K562 (cell line): ENCODE data around the gene YPEL2. TPM values are rescaled to one million over a fixed set of nuclear protein-coding genes. Genes with fewer than 3 reads are reported as not detected.

Experiments used
- ATAC-seq: fragments of 200-7000 bp; cut with Tn5 transposase; 3 replicates; pipeline ENCODE4 v1.9.1; 2020; ENCODE audit warnings: moderate library complexity
- BruUV-seq: library from RNA; stranded (reverse); fragments of 400-500 nt; replicated peaks from 2 replicates; lab custom pipeline; 2021; lab: Mats Ljungman, UMichigan
- CTCF ChIA-PET: fragments of 300-600 bp; formaldehyde crosslinking; extraction: SDS; loops from one replicate; lab custom pipeline; 2021; ENCODE audit warnings: low intra/inter-chr PET ratio; lab: Yijun Ruan, JAX
- POLR2A ChIA-PET: fragments of 300-600, 350-650 bp; sonication (Branson Sonifier 250); formaldehyde crosslinking; extraction: SDS; loops from one replicate; lab custom pipeline; 2021; ENCODE audit warnings: antibody characterized with exemption, inconsistent platforms; lab: Yijun Ruan, JAX
- DNase-seq, 4 experiments: peaks; one replicate each; pipeline versions ENCODE4 v3.0.0 to v3.0.0-alpha.2; 2011 to 2018; ENCODE audit warnings: low spot score in 3 of 4, mixed read lengths in 3 of 4; ENCODE audit errors: extremely low read depth in 1 of 4
- FAIRE-seq: peaks from 2 replicates; lab custom pipeline; 2011; peaks lifted over from hg19 to GRCh38; lab: Jason Lieb, UNC
- H2AFZ ChIP-seq: 2 replicates; pipeline ENCODE4 v1.6.0; 2011; ENCODE audit warnings: low read depth, low read length, control low read depth, inconsistent platforms
- H3K27ac ChIP-seq: fragments of 200-600 bp; 3 replicates; pipeline ENCODE4 v1.8.0; 2011; ENCODE audit warnings: low read depth, mild to moderate bottlenecking, control low read depth, inconsistent platforms, low read length, moderate library complexity, mixed read lengths; ENCODE audit errors: extremely low read depth
- H3K27me3 ChIP-seq, 2 experiments: fragments of 300-600 bp in 1 of 2; 2 replicates in 1 of 2; 3 replicates in 1 of 2; pipeline versions ENCODE4 v1.6.0 to v1.8.0; 2011; ENCODE audit warnings: inconsistent platforms in 2 of 2, low read length in 2 of 2, mild to moderate bottlenecking in 1 of 2, mixed read lengths in 1 of 2, moderate library complexity in 1 of 2; ENCODE audit not compliant: control insufficient read depth in 2 of 2, insufficient read depth in 2 of 2
- H3K36me3 ChIP-seq: fragments of 300-600 bp; 3 replicates; pipeline ENCODE4 v1.8.0; 2011; ENCODE audit warnings: mild to moderate bottlenecking, low read length, inconsistent platforms; ENCODE audit not compliant: control insufficient read depth, insufficient read depth
- H3K4me1 ChIP-seq, 2 experiments: fragments of 200-600 bp in 1 of 2; replicated peaks in 1 of 2; 2 replicates in 1 of 2; 3 replicates in 1 of 2; pipeline versions ENCODE4 v1.5.1 to v1.8.0; 2011; ENCODE audit warnings: inconsistent platforms in 2 of 2, low read length in 2 of 2, mild to moderate bottlenecking in 1 of 2, mixed read lengths in 1 of 2, moderate library complexity in 1 of 2; ENCODE audit not compliant: control insufficient read depth in 2 of 2, insufficient read depth in 2 of 2
- H3K4me2 ChIP-seq: 2 replicates; pipeline ENCODE4 v1.6.1; 2011; ENCODE audit warnings: low read length, control low read depth, inconsistent platforms, mixed read lengths; ENCODE audit not compliant: insufficient read depth
- H3K4me3 ChIP-seq: fragments of 200-600 bp; sonication (generic), shearing (Covaris generic); 2 replicates; pipeline ENCODE4 v1.5.1; 2016; ENCODE audit warnings: control low read depth, inconsistent platforms
- H3K79me2 ChIP-seq: fragments of 200-600 bp; 3 replicates; pipeline ENCODE4 v1.8.0; 2011; ENCODE audit warnings: low read length, inconsistent platforms; ENCODE audit not compliant: control insufficient read depth, insufficient read depth
- H3K9ac ChIP-seq, 2 experiments: 2 replicates each; pipeline versions ENCODE4 v1.6.0 to v1.6.1; 2011; ENCODE audit warnings: low read depth in 2 of 2, low read length in 2 of 2, control low read depth in 1 of 2, inconsistent platforms in 1 of 2, mild to moderate bottlenecking in 1 of 2, mixed read lengths in 1 of 2; ENCODE audit not compliant: insufficient read depth in 1 of 2
- H3K9me1 ChIP-seq: one replicate; pipeline ENCODE4 v1.6.0; 2011; ENCODE audit warnings: inconsistent platforms, mild to moderate bottlenecking, low read length, moderate library complexity; ENCODE audit not compliant: control insufficient read depth, insufficient read depth
- H3K9me3 ChIP-seq: replicated peaks from 2 replicates; pipeline ENCODE4 v1.5.1; 2011; ENCODE audit warnings: low read depth, low read length, inconsistent platforms; ENCODE audit not compliant: control insufficient read depth, insufficient read depth
- H4K20me1 ChIP-seq: replicated peaks from 2 replicates; pipeline ENCODE4 v1.6.1; 2011; ENCODE audit warnings: low read length, inconsistent platforms, mixed read lengths; ENCODE audit not compliant: control insufficient read depth, insufficient read depth
- CBX2 ChIP-seq: fragments of 200-600 bp; sonication (generic); IDR thresholded peaks from one replicate; pipeline ENCODE4 v1.6.1; 2012; ENCODE audit warnings: mild to moderate bottlenecking, low read length, inconsistent platforms; ENCODE audit not compliant: insufficient read depth, poor library complexity, severe bottlenecking
- CSDE1 ChIP-seq, 2 experiments: fragments of 450-650 bp; IDR thresholded peaks; 2 replicates each; pipeline ENCODE4 v1.6.1; 2016; ENCODE audit warnings: mild to moderate bottlenecking in 1 of 2
- USF1 ChIP-seq: sonication (generic); formaldehyde crosslinking; IDR thresholded peaks from 2 replicates; pipeline ENCODE4 v1.9.0; 2022; ENCODE audit warnings: mild to moderate bottlenecking, missing genetic modification reagents
- ZNF134 ChIP-seq: fragments of 250-450 bp; sonication (Bioruptor Pico); conservative IDR thresholded peaks from 2 replicates; pipeline ENCODE4 v1.4.0; 2020
- ZNF282 ChIP-seq: sonication (generic); formaldehyde crosslinking; IDR thresholded peaks from 2 replicates; pipeline ENCODE4 v1.8.1; 2023; ENCODE audit warnings: missing genetic modification reagents
- WGBS: fragments of 100-300 bp; shearing (Covaris generic); methylation state at CpG from one replicate; pipeline ENCODE4 v1.1.6; 2016; ENCODE audit warnings: low coverage, mixed read lengths; ENCODE audit not compliant: insufficient coverage; ENCODE audit errors: missing lambda C conversion rate; 5-methylcytosine and 5-hydroxymethylcytosine counted together
- in situ Hi-C: fragments of 300-500 bp; cut with MboI; formaldehyde crosslinking; loops from 4 replicates; pipeline ENCODE4 v1.15.0; 2018; ENCODE audit warnings: inconsistent platforms, mixed read lengths
- intact Hi-C: fragments of 100-400 bp; cut with micrococcal nuclease; formaldehyde crosslinking; loops from 2 replicates; pipeline ENCODE4 v1.14.2; 2022
- polyA plus RNA-seq, 8 experiments: library from polyadenylated mRNA; depleted of rRNA in 4 of 8; stranded (reverse) in 5 of 8; unstranded in 3 of 8; fragments of >200 nt; fragmentation: Nextera tagmentation in 2 of 8; fragmentation: Illumina TruSeq in 1 of 8; extraction: Ambion mirVana in 2 of 8; extraction: Trizol in 1 of 8; gene quantifications; 2 replicates each; pipeline versions ENCODE4 v1.2.1 to v1.2.3, GENCODE V29; 2011 to 2014; ENCODE audit warnings: inconsistent platforms in 1 of 8, missing spikeins in 1 of 8
- total RNA-seq, 7 experiments: library from RNA; depleted of rRNA in 6 of 7; stranded (reverse); fragments of >200 nt in 6 of 7; fragmentation: Illumina TruSeq in 2 of 7; extraction: Trizol in 2 of 7; gene quantifications; 2 replicates each; pipeline versions ENCODE4 v1.2.1 to v1.2.3, GENCODE V29; 2011 to 2021; ENCODE audit warnings: low replicate concordance in 1 of 7
- TF ChIP-seq, protein P1 (sequence below): sonication (generic); formaldehyde crosslinking; IDR thresholded peaks from 2 replicates; pipeline ENCODE4 v1.8.1; 2023; ENCODE audit warnings: mild to moderate bottlenecking, missing genetic modification reagents, moderate library complexity

YPEL2 gene
- total and polyA plus RNA-seq, 9 of the 15 experiments (the other 6 are each of a cell fraction or from before 2014, with no cell fraction given): 0.11 to 2.4 (median 0.47) TPM

DNA sequence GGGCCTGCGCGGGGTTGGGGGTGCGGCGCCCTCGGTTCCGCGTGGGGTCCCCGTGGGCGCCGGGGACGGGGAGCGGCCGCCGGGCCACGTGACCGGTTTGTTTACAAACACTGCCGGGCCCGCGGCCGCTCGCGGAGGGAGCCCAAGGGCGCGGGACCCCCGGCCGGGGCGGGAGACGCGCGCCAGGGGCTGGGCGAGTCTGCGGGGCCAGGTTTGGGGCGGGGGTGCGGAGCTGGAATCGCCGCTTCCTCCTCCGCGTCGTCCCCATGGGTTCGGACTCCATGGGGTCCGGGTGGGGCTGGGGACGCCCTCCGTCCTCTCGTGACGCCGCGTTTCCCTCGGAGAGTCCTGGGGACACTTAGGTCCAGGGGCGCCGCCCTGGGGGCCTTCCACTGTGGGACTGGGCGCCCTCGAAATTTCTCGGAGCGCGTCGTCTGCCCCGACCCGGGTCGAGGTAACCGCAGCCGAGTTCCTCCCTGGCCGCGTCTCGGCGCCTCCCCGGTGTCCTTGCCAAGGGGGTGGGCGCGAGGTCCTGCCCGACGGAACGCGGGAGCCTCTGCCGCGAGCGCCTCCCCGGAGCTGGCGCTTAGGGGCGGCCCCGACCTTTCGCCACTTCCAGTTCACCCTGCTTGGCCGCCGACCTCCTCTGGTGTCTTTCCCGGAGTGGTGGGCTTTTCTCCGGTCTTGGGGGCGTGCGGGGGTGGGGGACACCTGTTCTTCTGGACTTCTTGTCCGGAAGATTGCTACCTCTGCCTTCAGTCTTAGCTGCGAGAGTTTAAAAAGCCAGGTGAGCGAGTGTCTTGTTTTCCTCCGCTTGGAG, 684 bp downstream of the YPEL2 start:
- peak; percentile 4; the same call in 2 of the 3 replicates for ATAC-seq
- peak overlapping the region in 1 of 2 experiments; percentile 91; a peak in 3 of 4 replicates for H3K9ac ChIP-seq
- H2AFZ ChIP-seq: peak overlapping the region; percentile 84
- CTCF ChIA-PET: interaction anchor here (1.5 kb wide), 1 partner anchor 109 kb away, joined by 4 read pairs; no protein-coding TSS in a partner anchor
- no peaks in the 10 kb centered on the region for H3K9me3 ChIP-seq
- H3K27ac ChIP-seq: no peak overlapping the region
- peak overlapping the region; percentile 67 for H3K4me2 ChIP-seq
- in situ Hi-C loops (no loop called here), intact Hi-C loops (loop anchor here (5.0 kb wide), 1 partner anchor 35 kb away; no protein-coding TSS in a partner anchor)
- no peaks in the 10 kb centered on the region for H3K36me3 ChIP-seq
- H3K4me3 ChIP-seq: peak overlapping the region; percentile 51
- 0 out of 2 replicates have a peak, but pooled peaks cover 5% of the 10 kb centered on the region for H4K20me1 ChIP-seq
- under 1% methylated on average over 62 of the region's 90 CpGs for WGBS
- no TSS peak for BruUV-seq
- FAIRE-seq: no peak
- DNase-seq: peak in 3 of 4 experiments; percentile 14 to 53 (median 51)
- POLR2A ChIA-PET: interaction anchor here (0.6 to 1.0 kb wide), 2 partner anchors 113 to 332 kb away, joined by 3 read pairs; no protein-coding TSS in a partner anchor
- H3K27me3 ChIP-seq: peaks cover 30 to 36% of the 10 kb centered on the region in 2 experiments
- H3K4me1 ChIP-seq: peaks cover 16 to 23% of the 10 kb centered on the region in 2 experiments; a peak in 4 of 5 replicates
- no peaks in the 10 kb centered on the region for H3K79me2 ChIP-seq
- H3K9me1 ChIP-seq: no peaks in the 10 kb centered on the region
- TF ChIP-seq ZNF134 (CRISPR knock-in tag) (0 out of 2 replicates have a peak, but pooled peaks have one; percentile 36), CSDE1 (IDR thresholded peaks at IDR 0.05) (no peak), CBX2 (no peak), ZNF282 (0 out of 2 replicates have a peak, but pooled peaks have one; percentile 7), USF1 (CRISPR knock-in tag) (peak; percentile 52)
- TF ChIP-seq, protein P1, sequence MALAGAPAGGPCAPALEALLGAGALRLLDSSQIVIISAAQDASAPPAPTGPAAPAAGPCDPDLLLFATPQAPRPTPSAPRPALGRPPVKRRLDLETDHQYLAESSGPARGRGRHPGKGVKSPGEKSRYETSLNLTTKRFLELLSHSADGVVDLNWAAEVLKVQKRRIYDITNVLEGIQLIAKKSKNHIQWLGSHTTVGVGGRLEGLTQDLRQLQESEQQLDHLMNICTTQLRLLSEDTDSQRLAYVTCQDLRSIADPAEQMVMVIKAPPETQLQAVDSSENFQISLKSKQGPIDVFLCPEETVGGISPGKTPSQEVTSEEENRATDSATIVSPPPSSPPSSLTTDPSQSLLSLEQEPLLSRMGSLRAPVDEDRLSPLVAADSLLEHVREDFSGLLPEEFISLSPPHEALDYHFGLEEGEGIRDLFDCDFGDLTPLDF (CRISPR knock-in tag): no peak
